Loucy (cell line): ENCODE data around the gene HOXA10.

Source experiments
- CTCF ChIP-seq: fragments of 200-600 bp; sonication (generic); conservative IDR thresholded peaks from 2 replicates; pipeline ENCODE4 v1.5.1; 2014; ENCODE audit warnings: mild to moderate bottlenecking, antibody characterized with exemption, low read length
- EZH2phosphoT487 ChIP-seq: fragments of 200-600 bp; IDR thresholded peaks from 2 replicates; pipeline ENCODE4 v1.6.1; 2018; ENCODE audit warnings: antibody characterized with exemption, mild to moderate bottlenecking, moderate library complexity, borderline replicate concordance

- no peak for TF ChIP-seq CTCF
- no peak for TF ChIP-seq EZH2phosphoT487
These were observed 17.9 kb upstream of the HOXA10 start for GRCh38 chr7:27191833-27192545.
